ENCODE measurements around the gene RBCK1.
"Not testable (repeated sequence)": the region's sequence is repeated elsewhere in the genome, so short reads cannot be mapped to it uniquely, and the experiment has no call there.

RBCK1 gene

DNA sequence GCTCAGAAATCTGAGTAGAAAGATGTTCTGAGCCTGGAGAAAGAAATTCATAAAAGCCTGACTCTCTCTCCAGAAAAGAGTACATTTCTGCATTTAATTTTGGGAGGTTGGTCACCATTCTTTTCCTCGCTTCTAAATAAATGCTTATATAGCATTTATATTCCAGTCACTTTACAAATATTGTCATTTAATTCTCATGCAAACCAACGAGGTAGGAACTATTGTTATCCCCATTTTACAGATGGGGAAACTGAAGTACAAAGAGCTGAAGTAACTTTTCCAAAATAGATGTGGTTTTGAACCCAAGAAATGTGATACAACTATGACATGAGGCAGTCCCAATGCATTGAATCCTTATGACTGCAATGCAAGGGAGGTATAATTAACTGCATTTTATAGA lies 32.0 kb upstream of the RBCK1 start:
- DNase-seq: no peak

- no peak for DNase-seq
Measured at GRCh38 chr20:376750-377149, 31.3 kb upstream of the RBCK1 start.

DNA sequence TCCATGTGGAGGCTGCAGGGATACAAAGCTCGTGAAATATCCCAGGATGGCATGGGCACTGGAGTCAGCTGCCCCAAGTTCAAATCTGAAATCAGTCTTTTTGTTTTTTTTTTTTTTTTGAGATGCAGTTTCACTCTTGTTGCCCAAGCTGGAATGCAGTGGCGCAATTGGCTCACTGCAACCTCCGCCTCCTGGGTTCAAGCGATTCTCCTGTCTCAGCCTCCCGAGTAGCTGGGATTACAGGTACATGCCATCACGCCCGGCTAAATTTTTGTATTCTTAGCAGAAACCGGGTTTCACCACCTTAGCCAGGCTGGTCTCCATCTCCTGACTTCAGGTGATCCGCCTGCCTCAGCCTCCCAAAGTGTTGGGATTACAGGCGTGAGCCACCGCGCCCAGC lies 30.5 kb upstream of the RBCK1 start:
- not testable (repeated sequence) for DNase-seq

- no peak for DNase-seq
Measured at GRCh38 chr20:378961-379336, 29.1 kb upstream of the RBCK1 start.

DNA sequence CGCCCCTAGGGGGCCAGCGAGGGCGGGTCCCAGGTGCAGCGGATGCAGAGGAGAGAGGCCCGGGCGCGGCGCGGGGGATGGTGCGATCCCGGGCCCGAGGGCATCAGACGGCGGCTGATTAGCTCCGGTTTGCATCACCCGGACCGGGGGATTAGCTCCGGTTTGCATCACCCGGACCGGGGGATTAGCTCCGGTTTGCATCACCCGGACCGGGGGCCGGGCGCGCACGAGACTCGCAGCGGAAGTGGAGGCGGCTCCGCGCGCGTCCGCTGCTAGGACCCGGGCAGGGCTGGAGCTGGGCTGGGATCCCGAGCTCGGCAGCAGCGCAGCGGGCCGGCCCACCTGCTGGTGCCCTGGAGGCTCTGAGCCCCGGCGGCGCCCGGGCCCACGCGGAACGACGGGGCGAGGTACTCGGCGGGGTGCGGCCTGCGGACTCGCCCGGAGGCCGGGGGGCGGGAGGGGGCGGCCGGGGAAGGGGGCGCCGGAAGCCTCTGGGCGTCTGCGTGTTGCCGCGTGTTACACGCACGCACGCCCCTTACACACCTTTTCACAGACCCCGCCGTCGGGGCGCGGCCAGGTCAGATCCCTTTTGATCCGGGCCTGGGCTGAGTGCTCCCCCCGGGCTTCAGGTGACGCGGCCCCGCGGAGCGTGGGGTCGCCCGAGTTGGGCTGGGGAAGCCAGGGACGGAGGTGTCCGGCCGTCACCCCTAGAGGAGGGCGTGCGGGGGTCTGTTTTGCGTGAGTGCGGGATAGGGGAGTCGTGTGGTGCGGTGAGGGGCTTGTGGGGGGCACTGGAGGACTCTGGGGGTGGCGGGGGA lies 27.1 kb upstream of the RBCK1 start:
- DNase-seq: peak; percentile 82

DNA sequence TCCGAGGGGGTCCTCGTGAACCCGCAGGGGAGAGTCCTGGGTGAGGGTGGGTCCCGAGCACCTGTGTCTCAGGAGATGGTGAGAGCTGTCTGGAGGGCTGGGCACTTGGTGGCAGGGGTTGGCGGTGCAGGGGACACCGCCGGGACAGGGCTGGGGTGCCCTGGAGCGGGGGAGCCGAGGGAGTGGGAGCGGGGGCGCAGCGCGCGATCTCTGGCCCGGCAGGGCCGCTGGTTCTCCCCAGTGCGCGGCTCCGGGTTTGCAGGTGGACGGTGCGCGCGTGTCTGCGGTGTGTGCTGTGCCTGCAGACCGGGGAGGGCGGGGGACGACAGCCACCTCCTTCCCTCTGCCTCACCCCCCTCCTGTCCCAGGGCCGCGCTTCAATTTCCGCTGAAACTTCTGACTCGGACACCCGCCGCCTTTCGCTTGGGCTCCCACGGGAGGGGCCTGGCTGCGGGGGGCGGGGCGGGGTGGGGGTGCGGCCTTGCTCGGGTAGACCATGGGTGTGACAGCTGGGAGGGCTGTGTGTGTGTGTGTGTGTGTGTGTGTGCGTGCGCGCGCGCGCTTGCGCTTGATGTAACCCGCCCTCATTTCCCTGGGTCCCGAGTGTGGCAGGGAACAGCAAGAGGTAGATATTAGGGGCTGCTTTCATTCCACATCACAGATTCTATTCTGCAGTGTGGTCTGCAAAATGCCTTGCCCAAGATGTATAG lies 26.4 kb upstream of the RBCK1 start:
- DNase-seq: peak; percentile 90

DNA sequence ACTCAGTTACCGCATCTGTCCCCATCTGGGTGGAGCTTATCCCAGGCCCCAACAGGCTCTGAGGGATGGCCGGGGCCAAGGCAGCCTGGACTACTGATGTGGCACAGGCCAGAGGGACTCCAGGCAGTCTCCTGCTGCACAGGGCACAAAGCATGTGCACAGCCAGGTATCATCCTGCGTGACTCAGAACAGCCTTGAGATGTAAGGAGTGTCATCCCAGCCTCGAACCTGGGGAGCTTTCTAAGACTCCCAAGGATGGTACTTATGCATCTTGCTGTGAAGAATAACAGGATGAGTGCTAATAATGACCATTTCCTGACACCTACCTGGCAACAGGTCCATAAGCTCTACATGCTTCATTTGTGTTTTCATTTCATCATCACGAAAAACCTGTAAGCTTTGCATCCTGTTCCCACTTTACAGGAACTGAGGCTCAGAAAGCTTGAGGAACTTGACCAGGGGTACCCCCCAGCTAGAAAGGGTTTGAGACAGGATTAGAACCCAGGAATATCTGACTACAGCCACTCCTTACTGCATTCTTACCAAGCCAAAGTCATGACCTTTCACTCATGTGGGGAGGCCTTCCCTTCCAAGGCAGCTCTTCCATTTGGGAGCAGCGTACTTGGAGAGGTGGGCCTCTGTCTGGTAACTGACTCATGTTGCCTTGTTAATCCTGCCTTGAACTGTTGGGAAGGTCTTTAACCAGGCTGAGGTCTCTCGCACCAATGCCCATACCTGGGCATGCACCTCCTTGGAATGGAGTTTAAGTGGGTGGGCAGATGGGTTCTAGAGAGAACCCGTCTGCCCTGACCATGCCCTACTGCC lies 25.6 kb upstream of the RBCK1 start:
- DNase-seq: no peak

DNA sequence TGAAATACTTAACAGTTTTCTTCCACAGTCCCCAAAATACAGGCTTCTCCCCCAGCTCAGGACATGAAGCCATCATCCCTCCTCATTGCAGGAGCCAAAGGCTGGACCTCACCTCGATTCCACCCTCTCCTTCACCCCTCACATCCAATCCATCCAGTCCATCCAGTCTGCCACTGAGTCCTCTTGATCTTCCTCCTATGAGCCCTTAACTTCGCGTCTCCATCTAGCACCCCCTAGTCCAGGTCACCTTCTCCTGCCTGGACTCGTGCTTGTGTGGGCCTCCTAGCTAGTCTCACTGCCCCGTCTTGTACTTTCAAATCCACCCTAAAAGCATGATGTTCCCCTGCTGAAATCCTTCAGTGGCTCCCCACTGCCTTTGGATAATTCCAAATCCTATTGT lies 24.2 kb upstream of the RBCK1 start:
- no peak for DNase-seq

- DNase-seq: no peak
Measured at GRCh38 chr20:384723-385122, 23.4 kb upstream of the RBCK1 start.

DNA sequence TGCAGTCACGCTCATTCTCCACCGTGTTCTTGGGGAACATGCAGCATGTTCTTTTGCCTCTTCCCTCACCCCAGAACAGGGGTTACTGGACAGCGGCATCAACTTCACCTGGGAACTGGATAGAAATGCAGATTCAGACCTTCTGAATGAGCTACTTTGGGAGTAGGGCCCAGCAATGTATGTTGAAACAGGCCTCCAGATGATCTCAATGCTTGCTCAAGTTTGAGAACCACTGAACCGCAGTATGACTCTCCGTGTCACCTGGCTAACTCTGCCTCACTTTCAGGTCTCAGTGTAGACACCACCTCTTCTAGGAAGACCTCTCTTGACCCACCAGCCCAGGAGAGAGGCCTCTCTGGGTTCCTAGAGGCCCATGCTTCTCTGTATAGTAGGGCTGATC lies 22.7 kb upstream of the RBCK1 start:
- DNase-seq: no peak

DNA sequence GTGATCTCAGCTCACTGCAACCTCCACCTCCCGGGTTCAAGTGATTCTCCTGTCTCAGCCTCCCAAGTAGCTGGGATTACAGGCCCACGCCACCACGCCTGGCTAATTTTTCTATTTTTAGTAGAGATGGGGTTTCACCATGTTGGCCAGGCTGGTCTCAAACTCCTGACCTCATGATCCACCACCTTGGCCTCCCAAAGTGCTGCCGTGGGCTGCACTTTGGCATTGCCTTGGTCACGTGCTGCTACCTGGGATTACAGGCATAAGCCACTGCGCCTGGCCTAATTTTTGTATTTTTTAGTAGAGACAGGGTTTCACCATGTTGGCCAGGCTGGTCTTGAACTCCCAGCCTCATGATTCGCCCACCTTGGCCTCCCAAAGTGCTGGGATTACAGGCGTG lies 21.5 kb upstream of the RBCK1 start:
- DNase-seq: not testable (repeated sequence)

GRCh38 chr20:387520-387919 lies 20.6 kb upstream of the RBCK1 start:
- no peak for DNase-seq

GRCh38 chr20:388034-388994 lies 19.8 kb upstream of the RBCK1 start:
- DNase-seq: no peak

DNA sequence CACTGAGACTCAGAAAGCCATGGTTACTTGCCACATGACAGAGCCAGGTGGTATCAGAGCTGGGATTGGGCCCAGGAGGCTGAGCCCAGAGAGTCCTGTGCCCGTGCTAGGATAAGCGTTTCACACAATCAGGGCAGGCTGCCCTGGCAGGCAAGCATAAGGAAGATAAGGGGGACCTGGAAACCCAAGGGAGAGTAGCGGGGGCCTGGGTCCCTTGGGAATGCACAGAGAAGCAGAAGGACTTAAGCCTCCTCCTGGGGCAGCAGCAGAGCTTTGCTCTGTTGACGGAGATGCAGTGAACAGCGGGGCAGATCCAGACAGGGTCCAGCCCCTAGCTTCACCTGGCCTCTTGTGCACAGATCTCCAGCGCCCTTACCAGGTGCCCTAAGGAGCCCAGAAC lies 18.9 kb upstream of the RBCK1 start:
- DNase-seq: no peak

DNA sequence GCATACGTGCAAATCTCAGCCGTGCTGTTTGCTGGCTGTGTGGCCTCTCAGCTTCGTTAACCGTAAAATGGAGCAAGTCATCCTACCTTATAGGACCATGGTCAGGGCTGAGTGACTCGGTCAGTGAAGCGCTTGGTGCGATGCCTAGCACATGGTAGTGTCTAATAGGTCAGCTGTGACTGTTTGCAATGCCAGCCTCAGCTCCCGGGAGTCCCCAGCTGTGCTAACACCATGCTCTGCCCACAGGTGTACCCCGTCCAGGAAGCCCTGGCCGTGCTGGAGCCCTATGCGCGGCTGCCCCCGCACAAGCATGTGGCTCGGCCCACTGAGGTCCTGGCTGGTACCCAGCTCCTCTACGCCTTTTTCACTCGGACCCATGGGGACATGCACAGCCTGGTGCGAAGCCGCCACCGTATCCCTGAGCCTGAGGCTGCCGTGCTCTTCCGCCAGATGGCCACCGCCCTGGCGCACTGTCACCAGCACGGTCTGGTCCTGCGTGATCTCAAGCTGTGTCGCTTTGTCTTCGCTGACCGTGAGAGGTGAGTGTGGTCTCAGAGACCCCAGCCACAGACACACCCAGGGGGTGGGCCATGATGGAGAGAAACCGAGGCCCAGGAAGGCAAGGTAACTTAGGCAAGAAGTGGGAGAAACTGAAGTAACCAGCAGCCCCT lies 16.9 kb upstream of the RBCK1 start:
- DNase-seq: no peak

DNA sequence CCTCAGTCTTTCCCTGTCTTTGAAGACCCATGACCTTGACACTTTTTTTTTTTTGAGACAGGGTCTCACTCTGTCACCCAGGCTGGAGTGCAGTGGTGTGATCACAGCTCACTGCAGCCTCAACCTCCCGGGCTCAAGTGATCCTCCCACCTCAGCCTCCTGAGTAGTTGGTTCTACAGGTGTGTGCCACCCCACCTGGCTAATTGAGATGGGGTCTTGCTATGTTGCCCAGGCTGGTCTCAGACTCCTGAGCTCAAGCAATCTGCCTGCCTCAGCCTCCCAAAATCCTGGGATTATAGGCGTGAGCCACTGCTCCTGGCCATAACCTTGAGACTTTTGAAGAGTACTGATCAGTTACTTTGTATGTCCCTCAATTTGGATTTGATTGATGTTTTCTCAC lies 14.8 kb upstream of the RBCK1 start:
- DNase-seq: not testable (repeated sequence)

GRCh38 chr20:396252-396618 lies 11.9 kb upstream of the RBCK1 start:
- no peak for DNase-seq

- no peak for DNase-seq
Measured at GRCh38 chr20:396619-397431, 11.3 kb upstream of the RBCK1 start.

GRCh38 chr20:397432-398237 lies 10.5 kb upstream of the RBCK1 start:
- no peak for DNase-seq

GRCh38 chr20:399182-399707 lies 8.9 kb upstream of the RBCK1 start:
- no peak for DNase-seq
